ENCODE measurements around the gene PID1. TPM values are rescaled to one million over a fixed set of nuclear protein-coding genes. Genes with fewer than 3 reads are reported as not detected.
"Not testable (repeated sequence)": the region's sequence is repeated elsewhere in the genome, so short reads cannot be mapped to it uniquely, and the experiment has no call there.

PID1 gene
- total RNA-seq, 1 donor from 2014 or later: 83.2 TPM

- no peak for DNase-seq (ENCODE audit: extremely low spot score in 2 of 2)
- no peak overlapping the region for H3K4me3 ChIP-seq
- H3K27ac ChIP-seq: no peak overlapping the region
- H3K27me3 ChIP-seq: no peaks in the 10 kb centered on the region
- H3K36me3 ChIP-seq: no peaks in the 10 kb centered on the region
- H3K9me3 ChIP-seq: no peaks in the 10 kb centered on the region
- no peaks in the 10 kb centered on the region for H3K4me1 ChIP-seq
- TF ChIP-seq, protein P1, sequence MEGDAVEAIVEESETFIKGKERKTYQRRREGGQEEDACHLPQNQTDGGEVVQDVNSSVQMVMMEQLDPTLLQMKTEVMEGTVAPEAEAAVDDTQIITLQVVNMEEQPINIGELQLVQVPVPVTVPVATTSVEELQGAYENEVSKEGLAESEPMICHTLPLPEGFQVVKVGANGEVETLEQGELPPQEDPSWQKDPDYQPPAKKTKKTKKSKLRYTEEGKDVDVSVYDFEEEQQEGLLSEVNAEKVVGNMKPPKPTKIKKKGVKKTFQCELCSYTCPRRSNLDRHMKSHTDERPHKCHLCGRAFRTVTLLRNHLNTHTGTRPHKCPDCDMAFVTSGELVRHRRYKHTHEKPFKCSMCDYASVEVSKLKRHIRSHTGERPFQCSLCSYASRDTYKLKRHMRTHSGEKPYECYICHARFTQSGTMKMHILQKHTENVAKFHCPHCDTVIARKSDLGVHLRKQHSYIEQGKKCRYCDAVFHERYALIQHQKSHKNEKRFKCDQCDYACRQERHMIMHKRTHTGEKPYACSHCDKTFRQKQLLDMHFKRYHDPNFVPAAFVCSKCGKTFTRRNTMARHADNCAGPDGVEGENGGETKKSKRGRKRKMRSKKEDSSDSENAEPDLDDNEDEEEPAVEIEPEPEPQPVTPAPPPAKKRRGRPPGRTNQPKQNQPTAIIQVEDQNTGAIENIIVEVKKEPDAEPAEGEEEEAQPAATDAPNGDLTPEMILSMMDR (IDR thresholded peaks at IDR 0.05): no peak
- TF ChIP-seq POLR2AphosphoS5 (IDR thresholded peaks at IDR 0.05; ENCODE audit: insufficient read depth in 1 of 2, low read depth in 1 of 2) (no peak), POLR2A (IDR thresholded peaks at IDR 0.05) (no peak)
- intact Hi-C loops (cut with DNase I): no loop called here
Measured at GRCh38 chr2:229081411-229081810, 189.7 kb downstream of the PID1 start.

DNA sequence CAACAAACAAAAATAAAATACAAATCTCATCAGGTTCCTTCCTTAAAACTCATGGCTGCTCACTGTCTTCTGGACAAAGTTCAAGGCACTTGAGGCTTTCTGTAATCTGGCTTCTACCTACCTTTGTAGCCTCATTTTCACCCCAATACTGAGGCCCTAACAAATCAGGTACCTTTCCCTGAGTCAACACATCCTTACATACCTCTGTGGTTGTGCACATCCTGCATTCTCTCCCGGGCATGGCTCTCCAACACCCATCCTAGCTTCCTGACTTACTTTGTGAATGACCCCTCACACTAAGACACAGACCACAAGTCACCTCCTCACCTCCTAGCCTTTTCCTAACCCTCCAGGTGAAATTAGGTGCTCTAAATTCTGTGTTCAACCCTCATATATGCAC is 190.9 kb downstream of the PID1 start:
- Histone ChIP-seq H3K9me3 (no peaks in the 10 kb centered on the region), H3K27me3 (no peaks in the 10 kb centered on the region), H3K27ac (no peak overlapping the region), H3K36me3 (no peaks in the 10 kb centered on the region), H3K4me1 (no peaks in the 10 kb centered on the region), H3K4me3 (no peak overlapping the region)
- intact Hi-C loops (cut with DNase I): no loop called here
- no peak for TF ChIP-seq POLR2AphosphoS5 (IDR thresholded peaks at IDR 0.05; ENCODE audit: insufficient read depth in 1 of 2, low read depth in 1 of 2)
- TF ChIP-seq, protein P1 (IDR thresholded peaks at IDR 0.05): no peak
- no peak for TF ChIP-seq POLR2A (IDR thresholded peaks at IDR 0.05)
- DNase-seq (ENCODE audit: extremely low spot score in 2 of 2): no peak

DNA sequence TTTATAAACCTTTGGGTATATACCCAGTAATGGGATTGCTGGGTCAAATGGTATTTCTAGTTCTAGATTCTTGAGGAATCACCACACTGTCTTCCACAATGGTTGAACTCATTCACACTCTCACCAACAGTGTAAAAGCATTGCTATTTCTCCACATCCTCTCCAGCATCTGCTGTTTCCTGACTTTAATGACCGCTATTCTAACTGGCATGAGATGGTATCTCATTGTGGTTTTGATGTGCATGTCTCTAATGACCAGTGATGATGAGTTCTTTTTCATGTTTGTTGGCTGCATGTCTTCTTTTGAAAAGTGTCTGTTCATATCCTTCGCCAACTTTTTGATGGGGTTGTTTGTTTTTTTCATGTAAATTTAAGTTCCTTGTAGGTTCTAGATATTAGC is 194.2 kb downstream of the PID1 start:
- H3K9me3 ChIP-seq; H3K27me3 ChIP-seq; DNase-seq (ENCODE audit: extremely low spot score in 2 of 2); intact Hi-C loops (cut with DNase I); H3K27ac ChIP-seq; H3K4me3 ChIP-seq; H3K4me1 ChIP-seq; H3K36me3 ChIP-seq: not testable (repeated sequence)

GRCh38 chr2:229073935-229074334 is 197.2 kb downstream of the PID1 start:
- Histone ChIP-seq H3K4me3 (no peak overlapping the region), H3K4me1 (no peaks in the 10 kb centered on the region), H3K27ac (no peak overlapping the region), H3K9me3 (no peaks in the 10 kb centered on the region), H3K27me3 (no peaks in the 10 kb centered on the region), H3K36me3 (no peaks in the 10 kb centered on the region)
- DNase-seq (ENCODE audit: extremely low spot score in 2 of 2): no peak
- intact Hi-C loops (cut with DNase I): no loop called here
- TF ChIP-seq, protein P1 (IDR thresholded peaks at IDR 0.05): no peak
- no peak for TF ChIP-seq POLR2A (IDR thresholded peaks at IDR 0.05)
- TF ChIP-seq POLR2AphosphoS5 (IDR thresholded peaks at IDR 0.05; ENCODE audit: insufficient read depth in 1 of 2, low read depth in 1 of 2): no peak

- no peaks in the 10 kb centered on the region for H3K27me3 ChIP-seq
- no peaks in the 10 kb centered on the region for H3K4me1 ChIP-seq
- H3K9me3 ChIP-seq: no peaks in the 10 kb centered on the region
- no peak overlapping the region for H3K27ac ChIP-seq
- intact Hi-C loops (cut with DNase I): no loop called here
- no peak overlapping the region for H3K4me3 ChIP-seq
- H3K36me3 ChIP-seq: no peaks in the 10 kb centered on the region
- TF ChIP-seq POLR2A (IDR thresholded peaks at IDR 0.05): no peak
- TF ChIP-seq, protein P1 (IDR thresholded peaks at IDR 0.05): no peak
- no peak for TF ChIP-seq POLR2AphosphoS5 (IDR thresholded peaks at IDR 0.05; ENCODE audit: insufficient read depth in 1 of 2, low read depth in 1 of 2)
- no peak for DNase-seq (ENCODE audit: extremely low spot score in 2 of 2)
Measured at GRCh38 chr2:229071292-229071976, 199.7 kb downstream of the PID1 start.
